ENCODE results near the gene DLL1.

DNA sequence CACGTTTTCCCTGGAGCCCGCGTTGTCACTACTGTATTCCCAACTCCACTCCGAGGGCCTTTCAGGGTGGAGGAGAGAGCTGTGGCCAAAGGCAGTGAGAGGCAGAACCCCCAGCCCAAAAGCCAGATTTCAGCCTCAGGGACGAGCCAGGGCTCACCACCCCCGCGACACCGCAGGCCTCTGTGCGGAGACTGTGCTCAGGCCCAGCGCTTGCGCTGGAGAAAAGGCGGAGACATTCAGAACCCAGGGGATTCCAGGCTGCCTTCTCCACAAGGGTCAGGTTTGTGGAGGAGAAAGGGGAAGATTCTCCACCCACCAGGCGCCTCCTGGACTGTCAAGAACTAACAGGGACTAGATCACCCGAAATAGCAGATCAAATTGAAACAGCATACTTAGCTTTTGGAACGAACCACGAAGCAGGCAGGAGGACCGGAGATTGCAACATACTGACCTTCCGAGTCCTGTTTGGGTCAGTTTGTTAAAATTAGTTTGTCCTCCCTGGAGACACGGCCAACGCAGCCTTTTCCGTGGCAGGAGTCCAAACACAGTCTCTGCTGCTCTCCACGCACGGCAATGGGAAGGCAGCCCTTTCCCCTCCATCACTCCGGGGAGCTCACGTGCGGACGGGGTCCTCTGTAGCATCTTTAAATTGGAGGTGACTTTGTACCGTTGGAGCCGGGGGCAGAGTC, 14.4 kb downstream of the DLL1 start:
- TF ChIP-seq, protein P1, sequence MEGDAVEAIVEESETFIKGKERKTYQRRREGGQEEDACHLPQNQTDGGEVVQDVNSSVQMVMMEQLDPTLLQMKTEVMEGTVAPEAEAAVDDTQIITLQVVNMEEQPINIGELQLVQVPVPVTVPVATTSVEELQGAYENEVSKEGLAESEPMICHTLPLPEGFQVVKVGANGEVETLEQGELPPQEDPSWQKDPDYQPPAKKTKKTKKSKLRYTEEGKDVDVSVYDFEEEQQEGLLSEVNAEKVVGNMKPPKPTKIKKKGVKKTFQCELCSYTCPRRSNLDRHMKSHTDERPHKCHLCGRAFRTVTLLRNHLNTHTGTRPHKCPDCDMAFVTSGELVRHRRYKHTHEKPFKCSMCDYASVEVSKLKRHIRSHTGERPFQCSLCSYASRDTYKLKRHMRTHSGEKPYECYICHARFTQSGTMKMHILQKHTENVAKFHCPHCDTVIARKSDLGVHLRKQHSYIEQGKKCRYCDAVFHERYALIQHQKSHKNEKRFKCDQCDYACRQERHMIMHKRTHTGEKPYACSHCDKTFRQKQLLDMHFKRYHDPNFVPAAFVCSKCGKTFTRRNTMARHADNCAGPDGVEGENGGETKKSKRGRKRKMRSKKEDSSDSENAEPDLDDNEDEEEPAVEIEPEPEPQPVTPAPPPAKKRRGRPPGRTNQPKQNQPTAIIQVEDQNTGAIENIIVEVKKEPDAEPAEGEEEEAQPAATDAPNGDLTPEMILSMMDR (conservative IDR thresholded peaks at IDR 0.05; ENCODE audit: low read depth, low read length): no peak
- no peak for TF ChIP-seq EZH2 (IDR thresholded peaks at IDR 0.05; ENCODE audit: low read length, unreplicated experiment)
- TF ChIP-seq EZH2phosphoT487 (IDR thresholded peaks at IDR 0.05; ENCODE audit: borderline replicate concordance, low read length): no peak
